ENCODE results near the gene WDFY4. TPM values are rescaled to one million over a fixed set of nuclear protein-coding genes. Genes with fewer than 3 reads are reported as not detected.

WDFY4 gene
- total RNA-seq, 1 experiment from 2014 or later = 0.22 TPM

- no peaks in the 10 kb centered on the region for H4K20me1 ChIP-seq (ENCODE audit: insufficient read depth)
- no peak overlapping the region for H3K4me2 ChIP-seq (ENCODE audit: low read length)
- no peak overlapping the region for H3K27ac ChIP-seq (ENCODE audit: low read depth, low read length)
- no peak overlapping the region for H2AFZ ChIP-seq (ENCODE audit: low read depth, low read length, poor library complexity, severe bottlenecking)
- H3K36me3 ChIP-seq (ENCODE audit: control insufficient read depth in 1 of 2, insufficient read depth in 2 of 2, low read length in 2 of 2) = no peaks in the 10 kb centered on the region
- RAD21 ChIA-PET (ENCODE audit: low non-redundant PET in 1 of 2, low total read pairs in 2 of 2, uncharacterized antibody in 2 of 2, unreplicated experiment in 2 of 2) = no interaction called here
- no peak for ATAC-seq
- intact Hi-C loops (cut with micrococcal nuclease) = no loop called here
- no peak overlapping the region for H3K9ac ChIP-seq (ENCODE audit: low read length)
- DNase-seq (ENCODE audit: low read depth, low spot score) = no peak
- POLR2A ChIA-PET = no interaction called here
- TF ChIP-seq ATF3 (IDR thresholded peaks at IDR 0.05) (no peak), POLR2A (IDR thresholded peaks at IDR 0.05; ENCODE audit: borderline replicate concordance, extremely low read depth, insufficient read depth, insufficient read length) (no peak), EZH2 (IDR thresholded peaks at IDR 0.05) (no peak), SP1 (IDR thresholded peaks at IDR 0.05; ENCODE audit: low read depth) (no peak), EZH2phosphoT487 (IDR thresholded peaks at IDR 0.05; ENCODE audit: borderline replicate concordance) (no peak), FOSL1 (IDR thresholded peaks at IDR 0.05; ENCODE audit: low read depth) (no peak), CTCF (IDR thresholded peaks at IDR 0.05 in 2 of 3, conservative IDR thresholded peaks at IDR 0.05 in 1 of 3; ENCODE audit: borderline replicate concordance in 1 of 3, insufficient read depth in 1 of 3, low read depth in 2 of 3, low read length in 2 of 3) (no peak), RAD21 (IDR thresholded peaks at IDR 0.05; ENCODE audit: low read depth) (no peak), ZFX (IDR thresholded peaks at IDR 0.05) (no peak), YY1 (IDR thresholded peaks at IDR 0.05; ENCODE audit: extremely low read depth, insufficient replicate concordance, low read depth, low read length) (no peak), MAX (IDR thresholded peaks at IDR 0.05) (no peak), CBX3 (IDR thresholded peaks at IDR 0.05; ENCODE audit: low read depth) (no peak), JUND (IDR thresholded peaks at IDR 0.05) (no peak), CEBPB (IDR thresholded peaks at IDR 0.05; ENCODE audit: low read depth) (no peak)
- no peaks in the 10 kb centered on the region for H3K4me1 ChIP-seq (ENCODE audit: control insufficient read depth in 1 of 2, insufficient read depth in 2 of 2, low read length in 2 of 2)
- no peaks in the 10 kb centered on the region for H3K79me2 ChIP-seq (ENCODE audit: insufficient read depth, low read length)
- BruUV-seq (replicated peaks) = no TSS peak
- no peak overlapping the region for H3K4me3 ChIP-seq (replicated peaks in 1 of 2; ENCODE audit: low read depth in 1 of 2, low read length in 2 of 2)
- H3K27me3 ChIP-seq (ENCODE audit: insufficient read depth, low read length) = no peaks in the 10 kb centered on the region; the same call in 1 of the 2 replicates
- no peaks in the 10 kb centered on the region for H3K9me2 ChIP-seq (ENCODE audit: insufficient read depth)
- CTCF ChIA-PET = no interaction called here
- 0 out of 4 replicates have a peak, but pooled peaks cover 0 to 3% of the 10 kb centered on the region in 2 experiments for H3K9me3 ChIP-seq (ENCODE audit: control insufficient read depth in 1 of 2, insufficient read depth in 1 of 2, low read depth in 1 of 2, low read length in 2 of 2)
Observed at GRCh38 chr10:48681740-48682139, 2.9 kb upstream of the WDFY4 start.
